ENCODE measurements around the gene ZNF573. TPM values are rescaled to one million over a fixed set of nuclear protein-coding genes. Genes with fewer than 3 reads are reported as not detected.

The ZNF573 gene
- total and polyA plus RNA-seq, 2 donors (not counting 1 experiment from before 2014, with no cell fraction given), result 5.3 to 28.8 TPM

- Histone ChIP-seq H3K4me3 (ENCODE audit: control extremely low read depth in 1 of 5, extremely low read depth in 1 of 5, insufficient read depth in 1 of 5, low read depth in 2 of 5, low read length in 4 of 5) (peak overlapping the region in 1 of 5 experiments; percentile 71), H3K27me3 (replicated peaks in 1 of 4; ENCODE audit: control extremely low read depth in 1 of 4, control insufficient read depth in 3 of 4, insufficient read depth in 4 of 4, low read length in 3 of 4) (no peaks in the 10 kb centered on the region), H3K9ac (ENCODE audit: low read length) (no peak overlapping the region), H4K20me1 (ENCODE audit: control insufficient read depth, insufficient read depth, low read length, poor library complexity, severe bottlenecking) (no peaks in the 10 kb centered on the region), H3K79me2 (ENCODE audit: control insufficient read depth, insufficient read depth, low read length) (peaks cover 22% of the 10 kb centered on the region), H3K27ac (ENCODE audit: low read length in 2 of 2) (no peak overlapping the region), H2AFZ (ENCODE audit: insufficient read depth, low read depth, low read length, poor library complexity, severe bottlenecking) (no peak overlapping the region), H3K4me2 (replicated peaks; ENCODE audit: low read depth, low read length, poor library complexity, severe bottlenecking) (peak overlapping the region; percentile 85), H3K4me1 (ENCODE audit: control insufficient read depth in 2 of 2, insufficient read depth in 2 of 2, low read length in 2 of 2) (peaks cover 7 to 12% of the 10 kb centered on the region in 2 donors), H3K36me3 (replicated peaks in 1 of 2; ENCODE audit: control extremely low read depth in 1 of 2, control insufficient read depth in 1 of 2, extremely low read depth in 1 of 2, insufficient read depth in 2 of 2, low read length in 1 of 2) (no peaks in the 10 kb centered on the region), H3K9me3 (ENCODE audit: control extremely low read depth in 1 of 3, control insufficient read depth in 2 of 3, insufficient read depth in 1 of 3, low read length in 2 of 3) (no peaks in the 10 kb centered on the region)
- Mint-ChIP-seq H3K27ac (no peak overlapping the region), H3K27me3 (no peaks in the 10 kb centered on the region), H3K4me3 (peak overlapping the region; percentile 90), H3K4me1 (peaks cover 14% of the 10 kb centered on the region), H3K9me3 (ENCODE audit: insufficient read depth) (no peaks in the 10 kb centered on the region)
- ATAC-seq (ENCODE audit: low read depth) (no peak), DNase-seq (no peak)
- ChIA-PET CTCF (no interaction called here), POLR2A (no interaction called here)
- intact Hi-C loops (cut with micrococcal nuclease), result loop anchor here (5.0 to 10.0 kb wide), 2 partner anchors 404 to 641 kb away; partner anchors contain the start of gene ZNF420
- 92% methylated on average over 8 of the region's 10 CpGs for WGBS (ENCODE audit: insufficient coverage)
- TF ChIP-seq EZH2 (IDR thresholded peaks at IDR 0.05; ENCODE audit: borderline replicate concordance, insufficient read depth, low read depth, low read length, poor library complexity, severe bottlenecking), result no peak
- TF ChIP-seq, protein P1, sequence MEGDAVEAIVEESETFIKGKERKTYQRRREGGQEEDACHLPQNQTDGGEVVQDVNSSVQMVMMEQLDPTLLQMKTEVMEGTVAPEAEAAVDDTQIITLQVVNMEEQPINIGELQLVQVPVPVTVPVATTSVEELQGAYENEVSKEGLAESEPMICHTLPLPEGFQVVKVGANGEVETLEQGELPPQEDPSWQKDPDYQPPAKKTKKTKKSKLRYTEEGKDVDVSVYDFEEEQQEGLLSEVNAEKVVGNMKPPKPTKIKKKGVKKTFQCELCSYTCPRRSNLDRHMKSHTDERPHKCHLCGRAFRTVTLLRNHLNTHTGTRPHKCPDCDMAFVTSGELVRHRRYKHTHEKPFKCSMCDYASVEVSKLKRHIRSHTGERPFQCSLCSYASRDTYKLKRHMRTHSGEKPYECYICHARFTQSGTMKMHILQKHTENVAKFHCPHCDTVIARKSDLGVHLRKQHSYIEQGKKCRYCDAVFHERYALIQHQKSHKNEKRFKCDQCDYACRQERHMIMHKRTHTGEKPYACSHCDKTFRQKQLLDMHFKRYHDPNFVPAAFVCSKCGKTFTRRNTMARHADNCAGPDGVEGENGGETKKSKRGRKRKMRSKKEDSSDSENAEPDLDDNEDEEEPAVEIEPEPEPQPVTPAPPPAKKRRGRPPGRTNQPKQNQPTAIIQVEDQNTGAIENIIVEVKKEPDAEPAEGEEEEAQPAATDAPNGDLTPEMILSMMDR (IDR thresholded peaks at IDR 0.05), result no peak
Observed at GRCh38 chr19:37718304-37718703, 61.1 kb downstream of the ZNF573 start.

DNA sequence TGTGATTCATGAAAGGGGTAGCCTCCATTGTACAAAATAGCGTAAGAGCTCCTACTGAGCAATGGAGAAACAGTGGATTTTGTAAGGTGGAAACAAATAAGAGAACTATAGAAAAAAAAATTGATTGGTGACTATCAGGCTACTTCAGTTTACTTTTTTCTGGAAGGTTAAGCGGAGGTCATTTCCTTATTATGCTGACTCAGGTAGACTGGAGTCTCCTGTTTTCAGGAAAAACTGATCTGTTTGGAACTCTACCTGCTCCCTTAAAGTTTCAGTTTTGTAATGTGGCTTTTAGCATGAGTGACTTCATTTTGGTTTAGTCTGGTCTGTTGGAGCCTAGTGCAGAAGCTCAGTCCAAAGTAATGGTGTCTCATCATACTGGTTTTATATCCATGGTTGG is 63.2 kb downstream of the ZNF573 start:
- Mint-ChIP-seq H3K27ac (no peak overlapping the region), H3K4me3 (no peak overlapping the region), H3K27me3 (no peaks in the 10 kb centered on the region), H3K9me3 (ENCODE audit: insufficient read depth) (peaks cover 2% of the 10 kb centered on the region), H3K4me1 (peaks cover 14% of the 10 kb centered on the region)
- no peaks in the 10 kb centered on the region for H3K27me3 ChIP-seq (replicated peaks in 1 of 4; ENCODE audit: control extremely low read depth in 1 of 4, control insufficient read depth in 3 of 4, insufficient read depth in 4 of 4, low read length in 3 of 4)
- no peak for TF ChIP-seq EZH2 (IDR thresholded peaks at IDR 0.05; ENCODE audit: borderline replicate concordance, insufficient read depth, low read depth, low read length, poor library complexity, severe bottlenecking)
- TF ChIP-seq, protein P1 (IDR thresholded peaks at IDR 0.05), result no peak
- peaks cover 0 to 1% (median 0%) of the 10 kb centered on the region in 3 donors for H3K9me3 ChIP-seq (ENCODE audit: control extremely low read depth in 1 of 3, control insufficient read depth in 2 of 3, insufficient read depth in 1 of 3, low read length in 2 of 3)
- H2AFZ ChIP-seq (ENCODE audit: insufficient read depth, low read depth, low read length, poor library complexity, severe bottlenecking), result no peak overlapping the region
- ChIA-PET POLR2A (no interaction called here), CTCF (no interaction called here)
- H3K79me2 ChIP-seq (ENCODE audit: control insufficient read depth, insufficient read depth, low read length), result peaks cover 27% of the 10 kb centered on the region
- no peak overlapping the region for H3K4me3 ChIP-seq (ENCODE audit: control extremely low read depth in 1 of 5, extremely low read depth in 1 of 5, insufficient read depth in 1 of 5, low read depth in 2 of 5, low read length in 4 of 5)
- intact Hi-C loops (cut with micrococcal nuclease), result loop anchor here (5.0 to 10.0 kb wide), 2 partner anchors 401 to 639 kb away; partner anchors contain the start of gene ZNF420
- DNase-seq (no peak), ATAC-seq (ENCODE audit: low read depth) (no peak)
- 100% methylated on average over 2 of the region's 2 CpGs for WGBS (ENCODE audit: insufficient coverage)
- H3K27ac ChIP-seq (ENCODE audit: low read length in 2 of 2), result no peak overlapping the region
- H3K9ac ChIP-seq (ENCODE audit: low read length), result no peak overlapping the region
- H4K20me1 ChIP-seq (ENCODE audit: control insufficient read depth, insufficient read depth, low read length, poor library complexity, severe bottlenecking), result no peaks in the 10 kb centered on the region
- no peak overlapping the region for H3K4me2 ChIP-seq (replicated peaks; ENCODE audit: low read depth, low read length, poor library complexity, severe bottlenecking)
- peaks cover 7 to 12% of the 10 kb centered on the region in 2 donors for H3K4me1 ChIP-seq (ENCODE audit: control insufficient read depth in 2 of 2, insufficient read depth in 2 of 2, low read length in 2 of 2)
- peaks cover 2 to 6% of the 10 kb centered on the region in 2 experiments for H3K36me3 ChIP-seq (replicated peaks in 1 of 2; ENCODE audit: control extremely low read depth in 1 of 2, control insufficient read depth in 1 of 2, extremely low read depth in 1 of 2, insufficient read depth in 2 of 2, low read length in 1 of 2)
